ENCODE data around the gene SLC22A15. TPM values are rescaled to one million over a fixed set of nuclear protein-coding genes. Genes with fewer than 3 reads are reported as not detected.

SLC22A15 gene
- polyA plus RNA-seq, 6 donors from 2014 or later: 0.13 to 0.53 (median 0.25) TPM; not detected in 2

Other genes starting within 250 kb of the SLC22A15 start
- gene CASQ2, start 207.8 kb upstream of the SLC22A15 start, polyA plus RNA-seq (ENCODE audit: low read depth in 6 of 6): not detected
- not detected for gene NHLH2, start 135.4 kb upstream of the SLC22A15 start, polyA plus RNA-seq (ENCODE audit: low read depth in 6 of 6)
- under 1 TPM in 1 of 6 donors, not detected in 5; 0.08 TPM for gene MAB21L3, start 134.9 kb downstream of the SLC22A15 start, polyA plus RNA-seq (ENCODE audit: low read depth in 6 of 6)

Measured in naive B cell (primary cell).